Omental fat pad (tissue), 4 donors: ENCODE results near the gene SLC24A4. TPM values are rescaled to one million over a fixed set of nuclear protein-coding genes. Genes with fewer than 3 reads are reported as not detected.

ENCODE experiments used
- ATAC-seq: fragments of 150-250 bp; one replicate; pipeline ENCODE4 v1.9.1; 2016; ENCODE audit warnings: mild to moderate bottlenecking, moderate library complexity; ENCODE audit not compliant: low FRiP score
- DNase-seq: peaks from one replicate; pipeline ENCODE4 v3.0.0-alpha.2; 2019; ENCODE audit warnings: low spot score
- CTCF ChIP-seq, 3 donors: fragments of 450-650 bp; IDR thresholded peaks; one replicate each; pipeline ENCODE4 v1.5.1; 2016 to 2017; ENCODE audit warnings: antibody characterized with exemption in 3 of 3, mild to moderate bottlenecking in 3 of 3, moderate library complexity in 2 of 3
- total RNA-seq, 4 donors: library from RNA; depleted of rRNA; stranded (reverse); fragments of >200 nt; gene quantifications; one replicate each; pipeline ENCODE4 v1.1.0, GENCODE V29; 2016

Gene SLC24A4
- total RNA-seq, 4 donors from 2014 or later, result 0.48 to 2.2 (median 0.79) TPM

DNA sequence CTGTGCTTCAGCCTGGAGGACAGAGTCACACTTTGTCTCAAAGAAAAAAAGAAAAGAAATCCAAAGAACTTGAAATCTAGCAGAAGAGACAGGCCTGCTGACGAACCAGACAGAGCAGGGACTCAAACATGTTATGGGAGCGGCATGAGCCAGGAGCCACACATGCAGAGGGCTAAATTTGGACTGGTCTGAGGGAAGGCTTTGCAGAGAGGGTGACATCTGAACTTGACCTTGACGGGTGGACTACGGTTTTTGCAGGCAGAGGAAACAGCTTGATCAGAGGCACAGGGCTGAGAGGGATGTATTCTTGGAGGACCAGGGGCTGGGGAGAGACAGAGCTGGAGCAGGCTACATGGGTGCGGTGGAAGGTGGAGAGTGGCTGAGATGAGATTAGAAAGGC lies 20.5 kb upstream of the SLC24A4 start:
- no peak for TF ChIP-seq CTCF (IDR thresholded peaks at IDR 0.05)
- no peak for ATAC-seq
- DNase-seq, result no peak

GRCh38 chr14:92308716-92309115 lies 14.2 kb upstream of the SLC24A4 start:
- TF ChIP-seq CTCF (IDR thresholded peaks at IDR 0.05), result no peak
- DNase-seq (no peak), ATAC-seq (no peak)

DNA sequence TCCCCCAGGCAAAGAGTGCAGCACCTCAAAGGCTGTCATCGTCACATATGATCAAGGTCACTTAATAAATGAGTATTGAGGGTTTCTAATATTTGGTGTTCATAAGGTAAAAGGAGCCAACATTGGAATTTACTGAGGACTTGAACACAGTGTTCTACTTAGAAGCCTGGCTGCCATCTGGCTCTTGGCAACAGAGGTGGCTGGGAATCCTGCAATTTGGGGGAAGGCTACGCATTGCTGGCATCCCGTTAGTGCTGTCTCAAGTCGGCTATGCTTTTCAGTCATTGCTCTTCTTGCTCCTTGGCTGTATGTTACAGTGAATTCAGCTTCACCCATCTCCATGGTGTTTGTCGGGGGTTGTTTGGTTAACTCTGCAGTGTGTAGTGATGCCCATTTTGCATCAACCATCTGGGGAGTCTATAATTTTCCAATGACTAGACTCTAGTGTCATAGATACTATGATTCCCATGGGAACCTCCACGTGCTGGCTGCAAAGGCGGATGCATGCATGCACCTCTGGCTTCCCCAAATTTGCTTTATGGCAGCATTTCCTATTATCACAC lies 12.9 kb upstream of the SLC24A4 start:
- TF ChIP-seq CTCF (IDR thresholded peaks at IDR 0.05), result no peak
- DNase-seq (no peak), ATAC-seq (no peak)

- DNase-seq (no peak), ATAC-seq (no peak)
- TF ChIP-seq CTCF (IDR thresholded peaks at IDR 0.05), result no peak
Observed at GRCh38 chr14:92310776-92311375, 12.1 kb upstream of the SLC24A4 start.

DNA sequence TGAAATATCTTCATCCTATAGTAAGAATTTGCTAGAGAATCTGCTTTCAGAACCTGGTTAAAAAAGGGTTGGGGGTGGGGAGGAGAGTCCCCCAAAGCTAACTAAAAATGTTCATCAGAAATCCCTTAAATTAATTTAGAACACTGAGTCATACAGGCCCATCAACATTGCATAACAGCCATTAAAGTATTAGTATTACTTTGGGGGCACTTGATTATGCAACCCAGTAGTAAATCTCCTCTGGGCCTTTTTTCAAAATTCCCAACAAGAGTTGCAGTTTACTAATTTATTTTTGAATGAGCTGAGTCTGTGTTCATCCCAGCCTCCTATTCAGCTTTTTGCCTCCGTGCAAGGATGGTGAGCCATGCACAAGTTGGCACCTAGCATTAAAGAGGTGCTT lies 8.8 kb upstream of the SLC24A4 start:
- DNase-seq (no peak), ATAC-seq (no peak)
- no peak for TF ChIP-seq CTCF (IDR thresholded peaks at IDR 0.05)

- no peak for DNase-seq
- TF ChIP-seq CTCF (IDR thresholded peaks at IDR 0.05), result no peak
Observed at GRCh38 chr14:92315050-92315805, 7.7 kb upstream of the SLC24A4 start.

GRCh38 chr14:92316176-92316575 lies 6.8 kb upstream of the SLC24A4 start:
- ATAC-seq (no peak), DNase-seq (no peak)
- TF ChIP-seq CTCF (IDR thresholded peaks at IDR 0.05), result no peak

More at GRCh38 chr14:92315050-92315805, 7.7 kb upstream of the SLC24A4 start:
- no peak for ATAC-seq
